Esophagus squamous epithelium (tissue), 4 donors: ENCODE measurements around the gene ZNF385B.

ENCODE experiments used
- POLR2A ChIP-seq, 4 donors: fragments of 450-650 bp; IDR thresholded peaks; one replicate each; pipeline ENCODE4 v1.6.1; 2017; ENCODE audit warnings: antibody characterized with exemption in 4 of 4, mild to moderate bottlenecking in 4 of 4, moderate library complexity in 3 of 4
- TF ChIP-seq, protein P1 (sequence below), 6 experiments: fragments of 450-650 bp in 4 of 6; fragments of 200-600 bp in 2 of 6; sonication (generic) in 2 of 6; IDR thresholded peaks; one replicate each; pipeline ENCODE4 v1.5.1; 2016 to 2019; ENCODE audit warnings: antibody characterized with exemption in 6 of 6, mild to moderate bottlenecking in 4 of 6, moderate library complexity in 4 of 6

DNA sequence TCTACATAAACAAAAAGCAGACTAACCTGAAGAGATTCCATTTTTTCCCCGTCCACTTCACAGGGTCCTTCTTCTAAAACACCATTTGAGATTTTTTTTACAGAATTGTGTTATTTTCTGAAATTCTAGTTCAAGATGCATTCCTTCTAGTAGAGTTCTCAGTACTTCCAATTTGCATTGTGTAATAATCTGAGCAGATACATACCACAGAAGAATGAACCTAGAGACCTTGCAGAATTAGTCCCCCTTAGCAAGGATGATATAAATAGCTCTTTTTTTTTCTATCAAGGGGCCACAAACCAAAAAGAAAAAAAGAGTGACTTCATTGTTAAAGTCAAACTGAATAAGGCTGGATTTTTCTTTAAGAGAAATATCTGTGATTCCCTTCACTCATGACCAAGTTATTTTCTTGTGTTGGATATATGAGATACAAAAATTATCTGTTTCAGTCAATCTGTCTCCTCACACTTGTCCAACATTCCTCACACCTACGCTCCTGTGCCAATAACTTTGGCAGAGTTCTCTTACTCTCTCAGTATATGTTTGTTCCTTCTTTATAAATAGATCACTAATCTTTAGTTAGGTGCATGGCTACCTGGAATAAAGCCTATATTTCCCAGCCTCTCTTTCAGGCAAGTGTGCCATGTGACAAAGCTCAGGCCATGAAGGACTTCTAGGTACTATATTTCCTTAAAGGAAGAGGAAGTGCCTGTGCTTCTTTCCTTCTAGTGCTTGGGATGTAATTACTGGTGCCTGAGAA lies 183.5 kb downstream of the ZNF385B start:
- TF ChIP-seq, protein P1, sequence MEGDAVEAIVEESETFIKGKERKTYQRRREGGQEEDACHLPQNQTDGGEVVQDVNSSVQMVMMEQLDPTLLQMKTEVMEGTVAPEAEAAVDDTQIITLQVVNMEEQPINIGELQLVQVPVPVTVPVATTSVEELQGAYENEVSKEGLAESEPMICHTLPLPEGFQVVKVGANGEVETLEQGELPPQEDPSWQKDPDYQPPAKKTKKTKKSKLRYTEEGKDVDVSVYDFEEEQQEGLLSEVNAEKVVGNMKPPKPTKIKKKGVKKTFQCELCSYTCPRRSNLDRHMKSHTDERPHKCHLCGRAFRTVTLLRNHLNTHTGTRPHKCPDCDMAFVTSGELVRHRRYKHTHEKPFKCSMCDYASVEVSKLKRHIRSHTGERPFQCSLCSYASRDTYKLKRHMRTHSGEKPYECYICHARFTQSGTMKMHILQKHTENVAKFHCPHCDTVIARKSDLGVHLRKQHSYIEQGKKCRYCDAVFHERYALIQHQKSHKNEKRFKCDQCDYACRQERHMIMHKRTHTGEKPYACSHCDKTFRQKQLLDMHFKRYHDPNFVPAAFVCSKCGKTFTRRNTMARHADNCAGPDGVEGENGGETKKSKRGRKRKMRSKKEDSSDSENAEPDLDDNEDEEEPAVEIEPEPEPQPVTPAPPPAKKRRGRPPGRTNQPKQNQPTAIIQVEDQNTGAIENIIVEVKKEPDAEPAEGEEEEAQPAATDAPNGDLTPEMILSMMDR (IDR thresholded peaks at IDR 0.05) = no peak
- TF ChIP-seq POLR2A (IDR thresholded peaks at IDR 0.05) = no peak
